GM18861 (cell line): ENCODE results near the gene NGFR.

Source experiments
- ATAC-seq: cut with Tn5 transposase; IDR thresholded peaks from one replicate; pipeline ENCODE4 v1.9.1; 2021; ENCODE audit not compliant: unreplicated experiment

Gene NGFR

DNA sequence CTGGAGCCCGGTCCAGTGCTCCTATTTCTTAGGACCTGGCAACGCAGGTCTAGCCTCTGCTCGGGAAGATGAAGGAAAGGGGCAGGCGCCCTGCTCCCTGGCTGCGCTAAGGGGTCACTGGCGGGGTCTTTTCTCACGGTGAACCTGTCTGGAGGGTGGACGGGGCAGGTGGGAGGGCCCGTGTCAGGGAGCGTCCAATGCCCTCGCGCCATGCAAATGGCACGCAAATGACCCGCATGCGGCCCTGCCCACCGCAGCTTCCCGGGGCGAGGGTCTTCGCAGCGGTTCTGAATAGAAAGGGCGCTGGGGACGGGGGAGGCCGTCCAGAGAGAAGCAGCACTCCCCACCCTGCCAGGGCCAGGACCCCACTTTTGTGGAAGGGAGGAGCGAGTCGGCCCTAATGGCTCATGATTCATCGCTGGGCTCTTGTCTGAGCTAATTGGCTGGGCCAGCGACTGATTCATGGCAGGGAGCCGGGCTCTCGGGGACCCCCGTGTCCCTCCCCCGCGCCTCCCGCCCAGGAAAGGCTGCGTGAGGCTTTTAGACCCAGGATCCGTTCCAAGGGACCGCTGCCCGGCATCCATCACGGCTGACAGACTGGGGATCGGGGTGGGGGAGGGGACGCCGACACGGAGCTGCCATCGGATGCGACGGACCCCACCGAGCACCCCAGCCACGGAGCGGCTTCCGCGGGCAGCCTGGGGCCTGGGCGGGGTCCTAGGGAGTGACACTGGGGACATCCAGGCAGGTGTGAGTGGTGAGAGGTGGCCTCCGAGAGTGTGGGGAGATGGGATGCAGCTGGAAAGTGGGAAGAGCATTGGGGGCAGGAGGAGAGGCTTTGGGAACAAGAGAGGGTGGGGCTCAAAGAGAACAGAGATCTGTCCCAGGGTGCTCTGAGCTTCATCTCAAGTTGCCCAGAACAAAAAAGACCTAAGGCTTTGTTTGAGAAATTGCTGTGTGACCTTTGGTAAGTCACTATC, 25.0 kb upstream of the NGFR start:
- ATAC-seq, result no peak

DNA sequence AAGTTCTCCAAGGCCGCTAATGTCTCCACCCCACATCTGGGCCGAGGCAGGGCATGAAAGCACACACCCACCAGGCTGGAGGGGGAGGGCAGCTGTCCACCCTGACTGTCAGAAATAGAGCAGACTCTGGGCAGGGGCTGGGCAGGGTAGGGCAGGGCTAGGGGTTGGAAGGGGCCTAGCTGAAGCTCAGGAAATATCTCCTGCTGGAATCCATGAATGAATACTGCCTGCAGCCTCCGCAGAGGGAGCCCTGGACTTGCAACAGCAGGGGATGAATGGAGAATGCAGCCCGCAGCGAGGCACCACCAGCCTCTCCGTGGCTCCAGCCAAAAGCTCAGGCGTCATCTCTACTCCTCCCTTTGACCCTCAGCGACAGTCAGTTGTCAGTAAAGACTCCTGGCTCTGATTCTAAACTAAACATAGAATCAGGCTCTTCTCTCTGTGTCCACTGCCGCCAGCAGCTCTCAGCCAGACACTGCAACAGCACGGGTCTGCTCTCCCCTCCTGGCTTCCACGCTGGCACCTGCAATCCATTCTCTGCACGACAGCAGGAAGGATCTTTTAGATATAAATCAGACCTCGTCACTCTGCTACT, 23.9 kb upstream of the NGFR start:
- no peak for ATAC-seq

DNA sequence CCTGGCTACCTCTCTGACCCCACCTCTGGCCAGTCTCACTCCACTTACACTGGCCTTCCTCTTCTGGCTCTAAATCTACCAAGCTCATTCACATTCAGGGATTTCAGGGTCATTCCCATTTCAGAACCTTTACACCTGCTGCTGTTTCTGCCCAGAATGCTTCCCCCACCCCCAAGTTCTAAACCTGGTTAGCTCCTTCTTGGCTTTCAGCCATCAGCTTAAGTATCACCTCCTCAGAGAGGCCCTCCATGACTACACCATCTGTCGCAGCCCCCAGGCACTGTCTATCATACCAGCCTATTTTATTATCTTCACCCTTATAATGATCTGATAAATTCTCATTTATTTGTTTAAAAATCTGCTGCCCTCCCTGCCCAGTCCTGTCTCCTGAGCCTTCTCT, 23.3 kb upstream of the NGFR start:
- no peak for ATAC-seq

DNA sequence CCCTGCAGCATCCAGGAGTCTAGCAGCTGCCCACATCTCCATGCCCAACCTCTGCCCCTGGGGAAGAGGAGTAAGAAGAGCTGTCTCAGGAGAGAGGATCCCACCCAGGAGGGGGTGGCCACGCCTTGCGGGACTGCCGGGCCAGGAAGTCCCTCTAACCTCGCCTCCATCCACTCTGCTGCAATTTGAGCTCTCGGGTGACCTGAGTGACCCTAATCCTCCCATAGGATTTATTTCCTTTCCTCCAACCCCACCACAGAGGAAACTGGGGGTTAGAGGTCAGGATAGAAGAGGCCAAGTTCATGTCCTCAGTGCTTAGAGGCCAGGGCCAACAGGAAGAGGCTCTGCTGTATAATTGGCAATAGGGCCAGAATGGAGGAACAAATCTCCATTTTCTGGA, 22.6 kb upstream of the NGFR start:
- ATAC-seq, result no peak

DNA sequence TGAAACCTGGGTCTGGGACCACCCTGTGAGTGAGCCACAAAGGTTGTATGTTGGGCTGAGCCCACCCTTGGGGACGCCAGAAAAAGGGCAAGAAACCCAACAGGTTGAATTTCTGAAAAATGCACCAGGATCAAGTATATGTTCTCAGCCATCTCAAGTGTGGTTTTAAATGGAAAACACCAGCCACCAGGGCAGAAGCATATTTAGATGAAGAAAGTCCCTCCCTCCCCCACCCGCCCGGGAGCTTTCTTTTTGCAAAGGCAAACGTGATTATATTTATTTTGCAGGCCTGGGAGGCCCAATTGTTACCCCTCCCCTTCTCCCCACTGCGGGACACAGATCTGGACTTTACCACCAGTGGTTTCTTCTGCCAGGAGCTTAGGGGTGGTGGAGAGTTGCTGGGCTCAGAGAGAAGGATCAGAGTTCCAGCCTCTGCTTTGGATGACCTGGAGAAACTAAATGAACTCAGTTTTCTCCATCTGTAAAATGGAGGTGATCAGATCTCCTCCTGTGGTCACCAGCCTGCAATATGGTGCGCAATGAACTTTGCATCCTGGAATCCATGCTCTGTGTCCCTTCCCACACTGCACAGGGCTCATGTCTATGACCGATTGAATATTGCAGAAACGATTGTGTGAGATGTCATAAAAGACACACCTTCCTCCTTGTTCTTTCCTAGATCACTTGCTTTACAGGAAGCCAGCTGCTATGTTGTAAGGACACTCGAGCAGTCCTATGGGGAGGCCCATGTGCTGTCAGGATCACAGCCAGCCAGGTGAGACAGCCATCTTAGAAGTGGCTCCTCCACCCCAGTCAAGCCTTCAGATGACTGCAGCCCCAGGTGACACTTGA, 21.0 kb upstream of the NGFR start:
- no peak for ATAC-seq

DNA sequence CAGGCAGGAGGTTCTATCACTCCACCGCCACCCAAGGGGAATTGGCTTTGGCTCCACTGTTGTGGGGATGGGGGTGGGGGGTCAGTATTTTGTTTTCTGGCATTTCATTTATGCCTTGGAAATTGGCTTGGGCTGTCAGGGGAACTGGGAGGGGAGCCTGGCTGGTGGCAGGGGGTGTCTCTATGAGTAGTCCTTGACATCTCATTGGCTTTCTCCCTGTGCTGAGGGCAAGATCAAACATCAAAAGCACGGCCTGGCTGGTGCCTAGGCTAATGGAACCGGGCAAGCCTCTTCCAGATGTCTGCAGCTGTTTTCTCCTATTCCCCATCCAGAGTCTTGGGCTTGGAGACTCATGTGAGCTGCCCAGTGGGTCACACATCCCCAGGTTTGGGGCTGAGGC, 17.4 kb upstream of the NGFR start:
- ATAC-seq, result no peak

DNA sequence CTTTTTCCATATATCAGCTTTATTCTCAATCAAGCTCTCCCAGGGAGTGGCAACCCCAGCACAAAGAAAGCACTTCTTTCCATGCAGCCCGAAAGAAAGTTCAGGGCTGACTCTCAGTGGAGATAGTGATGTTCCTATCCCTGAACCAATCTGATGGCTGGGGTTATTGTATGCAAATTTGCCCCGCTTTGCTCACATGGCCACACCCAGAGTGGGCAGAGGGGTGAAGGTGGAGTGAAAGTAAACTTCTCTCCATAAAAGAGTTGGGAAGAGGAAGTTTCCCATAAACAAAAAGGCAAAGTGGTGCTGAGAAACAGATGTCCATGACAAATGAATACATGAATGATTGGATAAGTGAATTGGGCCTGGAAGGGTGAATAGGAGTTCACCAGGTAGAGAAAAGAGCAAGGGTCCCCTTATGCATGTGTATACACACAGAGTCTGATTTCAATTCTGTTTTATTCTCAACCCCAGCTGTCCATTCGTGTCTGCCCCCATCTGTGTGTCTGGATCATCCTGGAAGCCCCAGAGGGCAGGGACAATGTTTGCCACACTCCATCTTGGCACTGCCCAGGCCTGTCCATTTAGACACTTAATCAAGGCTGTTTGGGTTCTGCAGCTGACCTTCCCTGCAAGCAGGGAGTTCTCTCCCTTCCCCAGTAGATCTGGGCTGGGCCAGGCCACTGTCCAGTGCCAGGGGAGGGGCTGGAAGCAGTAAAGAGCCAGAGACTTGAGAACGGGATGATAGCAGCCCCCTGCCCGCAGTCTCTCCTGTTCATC, 14.1 kb upstream of the NGFR start:
- ATAC-seq, result no peak

DNA sequence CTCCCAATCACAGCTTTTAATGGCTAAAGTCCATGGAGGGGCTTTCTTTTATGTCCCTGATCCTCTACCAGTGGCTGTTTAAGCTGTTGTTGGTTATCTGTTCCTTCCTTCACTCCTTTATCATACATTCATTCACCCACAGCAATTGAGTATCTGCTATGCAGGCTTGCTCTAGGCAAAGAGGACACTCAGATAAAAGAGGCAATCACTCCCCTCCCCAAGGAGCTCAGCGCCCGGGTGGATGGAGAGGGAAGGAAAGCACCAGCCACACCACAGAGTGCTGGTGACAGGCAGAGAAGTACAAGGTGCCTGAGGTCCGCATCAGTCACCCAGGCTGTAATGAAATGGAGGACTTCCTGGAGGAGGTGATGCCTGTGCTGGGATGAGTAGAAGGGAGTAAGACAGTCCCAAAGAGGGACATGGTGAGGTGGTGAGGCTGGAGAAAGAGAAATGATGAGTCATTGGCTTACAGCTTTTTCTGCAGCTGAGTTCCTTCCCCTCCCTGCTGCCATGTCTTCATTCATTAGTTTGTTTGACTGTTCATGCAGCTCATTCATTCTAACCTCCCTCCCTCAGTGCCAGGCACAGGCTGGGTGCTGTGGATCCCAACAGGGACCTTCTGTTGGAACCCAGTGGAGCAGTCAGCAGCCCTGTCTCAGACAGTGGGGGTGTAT, 12.8 kb upstream of the NGFR start:
- ATAC-seq, result no peak

DNA sequence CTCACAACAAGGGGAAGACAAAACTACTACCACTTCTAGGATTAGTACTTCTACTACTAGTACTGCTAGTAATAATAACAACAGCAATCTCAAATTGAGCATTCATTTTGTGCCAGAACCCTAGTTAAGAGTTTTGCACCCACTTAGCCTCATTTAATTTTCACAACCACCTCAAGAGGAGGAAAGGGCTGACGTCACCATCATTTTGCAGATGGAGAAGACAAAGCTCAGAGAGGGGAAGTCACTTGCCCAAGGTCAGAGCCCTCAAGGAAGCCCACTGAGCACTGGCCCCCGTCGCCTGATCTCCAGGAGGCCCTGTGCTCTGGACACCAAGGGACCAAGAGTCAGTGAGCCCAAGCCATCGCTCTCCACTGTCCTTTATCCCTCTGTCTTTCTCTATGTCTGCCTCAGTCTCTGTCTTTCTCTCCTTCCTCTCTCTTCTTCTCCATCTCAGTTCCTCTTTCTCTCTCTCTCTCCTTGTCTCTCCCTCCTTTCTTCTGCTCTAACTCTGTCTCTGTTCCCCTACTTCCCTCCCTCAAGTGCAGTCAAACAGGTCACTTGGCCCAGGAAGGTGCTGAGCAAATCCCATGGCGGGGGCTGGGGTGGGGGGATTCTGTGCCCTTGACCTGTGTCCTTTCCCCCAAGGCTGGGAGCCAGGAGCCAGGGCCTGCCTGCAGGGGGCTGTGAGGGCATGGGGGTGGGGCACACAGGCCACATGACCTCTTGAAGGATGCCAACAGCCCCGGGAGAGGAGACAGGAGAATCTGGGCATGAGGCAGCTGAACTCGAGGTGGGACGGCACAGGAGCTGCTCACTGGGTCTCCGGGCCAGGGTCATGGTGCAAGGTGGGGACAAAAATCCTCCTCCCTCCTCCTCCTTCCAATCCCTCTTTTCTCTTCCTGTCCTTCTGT, 11.2 kb upstream of the NGFR start:
- ATAC-seq, result no peak

DNA sequence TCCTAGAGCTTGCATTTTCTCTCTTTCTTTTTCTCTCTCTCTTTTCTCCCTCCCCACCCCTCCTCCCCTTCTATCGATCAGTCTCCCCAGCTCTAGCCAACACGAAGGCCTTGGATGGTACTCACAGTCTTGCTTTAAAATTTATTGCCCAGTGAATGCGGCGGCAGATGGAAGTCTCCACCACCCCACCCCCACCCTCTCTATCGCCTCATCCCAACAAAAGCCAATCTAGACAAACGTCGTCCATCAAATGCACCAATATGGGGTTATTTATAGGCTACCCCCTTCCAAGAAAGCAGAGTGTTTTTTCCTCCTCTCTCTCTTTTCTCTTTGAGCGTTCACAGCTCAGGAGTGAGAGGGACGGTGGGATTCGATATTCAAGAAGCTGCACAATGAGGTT, 10.5 kb upstream of the NGFR start:
- ATAC-seq, result no peak

DNA sequence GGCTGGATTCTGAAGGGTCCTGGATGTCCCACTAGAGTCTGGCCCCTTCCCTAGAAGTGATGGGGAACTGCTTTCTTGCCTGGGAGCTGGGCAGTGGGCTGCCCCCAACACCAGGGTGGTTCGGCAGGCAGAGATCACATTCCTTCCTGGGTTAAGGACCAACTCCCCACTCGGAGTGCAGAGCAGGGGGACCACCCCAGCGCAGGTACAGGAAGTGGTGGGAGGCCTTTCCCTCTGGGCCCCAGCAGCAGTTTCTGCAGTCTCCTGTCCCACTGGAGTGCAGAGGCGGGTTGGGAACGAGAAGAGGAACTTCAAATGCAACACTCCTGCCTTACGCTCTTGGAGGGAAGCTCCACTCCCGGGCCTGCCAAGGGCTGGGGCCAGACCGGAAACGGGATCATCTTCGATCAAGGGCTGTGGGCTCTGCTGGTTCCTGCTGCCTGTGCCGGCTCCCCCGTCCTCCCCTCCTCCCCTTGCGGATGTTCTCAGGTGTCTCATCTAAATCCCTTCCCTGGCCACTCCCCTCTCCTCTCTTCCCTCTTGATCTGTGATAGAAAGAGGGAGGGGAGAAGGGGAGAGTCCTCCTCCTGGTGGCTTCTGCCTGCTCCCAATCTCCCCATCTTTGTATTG, 9.0 kb upstream of the NGFR start:
- no peak for ATAC-seq

DNA sequence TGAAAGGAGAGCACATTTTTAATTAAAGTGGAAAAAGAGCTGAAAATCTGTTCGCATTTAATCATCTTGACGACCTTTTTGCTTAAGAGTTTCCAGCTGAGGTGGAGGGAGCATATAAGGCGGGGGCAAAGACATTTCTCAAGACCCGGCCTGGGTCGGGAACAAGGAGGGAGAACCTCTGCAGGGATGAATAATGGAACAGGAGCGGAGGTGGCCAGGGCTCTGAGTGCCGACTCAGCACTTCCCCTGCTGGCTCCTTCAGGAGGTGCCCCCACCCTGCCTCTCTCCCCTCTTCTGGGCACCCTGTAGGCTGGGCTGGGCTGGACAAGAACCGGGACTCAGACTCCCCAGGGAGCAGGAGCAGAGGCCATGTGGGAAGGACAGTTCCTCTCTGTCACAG, 7.9 kb upstream of the NGFR start:
- no peak for ATAC-seq

DNA sequence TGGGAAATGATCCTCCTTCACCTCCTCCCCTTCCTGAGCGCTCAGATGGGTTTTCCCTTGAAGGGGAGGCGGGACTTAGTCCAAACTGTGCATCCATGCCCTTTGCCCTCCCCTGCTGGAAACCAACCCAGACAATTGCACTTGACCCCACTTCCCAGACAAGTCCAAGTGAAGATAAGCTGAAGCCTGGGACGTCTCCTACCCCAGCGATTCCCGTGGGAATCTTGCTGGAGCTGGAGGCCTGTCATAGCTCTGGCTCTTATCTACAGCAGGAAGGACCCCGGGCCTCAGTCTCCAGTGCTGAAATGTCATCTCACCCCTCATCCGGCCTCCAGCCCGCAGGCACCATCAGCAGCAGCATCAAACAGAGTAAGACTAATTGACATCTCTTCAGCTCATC, 6.5 kb upstream of the NGFR start:
- ATAC-seq, result no peak

DNA sequence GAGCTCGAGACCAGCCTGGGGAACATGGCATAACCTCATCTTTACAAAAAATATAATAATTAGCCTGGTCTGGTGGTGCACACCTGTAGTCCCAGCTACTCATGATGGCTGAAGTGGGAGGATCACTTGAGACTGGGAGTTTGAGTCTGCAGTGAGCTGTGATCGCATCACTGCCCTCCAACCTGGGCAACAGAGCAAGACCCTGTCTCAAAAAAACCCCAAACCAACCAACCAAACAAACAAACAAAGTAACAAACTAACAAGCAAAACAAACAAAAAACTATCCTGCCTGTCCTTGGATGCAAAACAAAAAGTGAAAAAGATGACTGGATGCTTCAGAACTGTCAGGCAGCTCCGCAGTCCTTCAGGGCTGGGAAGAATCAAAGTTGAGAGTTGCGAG, 5.7 kb upstream of the NGFR start:
- no peak for ATAC-seq

DNA sequence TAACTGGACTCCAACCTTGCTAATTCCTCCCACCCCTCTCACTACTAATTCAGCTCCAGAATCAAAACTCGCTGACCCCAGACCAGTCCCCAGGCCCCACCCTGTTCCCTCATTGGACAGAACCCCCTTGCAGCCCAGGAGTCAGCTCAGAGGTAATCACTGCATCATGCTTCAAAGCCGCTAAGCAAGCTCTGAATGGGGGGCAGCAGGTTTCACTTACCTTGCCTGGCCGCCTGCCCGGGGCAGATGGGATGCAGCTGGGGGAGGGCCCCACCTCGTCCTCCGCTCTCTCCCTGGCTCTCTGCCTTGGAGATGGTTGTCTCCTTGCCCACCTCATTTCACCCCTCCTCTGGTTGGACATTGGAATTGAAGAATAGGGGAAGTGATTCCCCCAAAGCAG, 4.8 kb upstream of the NGFR start:
- ATAC-seq, result no peak

DNA sequence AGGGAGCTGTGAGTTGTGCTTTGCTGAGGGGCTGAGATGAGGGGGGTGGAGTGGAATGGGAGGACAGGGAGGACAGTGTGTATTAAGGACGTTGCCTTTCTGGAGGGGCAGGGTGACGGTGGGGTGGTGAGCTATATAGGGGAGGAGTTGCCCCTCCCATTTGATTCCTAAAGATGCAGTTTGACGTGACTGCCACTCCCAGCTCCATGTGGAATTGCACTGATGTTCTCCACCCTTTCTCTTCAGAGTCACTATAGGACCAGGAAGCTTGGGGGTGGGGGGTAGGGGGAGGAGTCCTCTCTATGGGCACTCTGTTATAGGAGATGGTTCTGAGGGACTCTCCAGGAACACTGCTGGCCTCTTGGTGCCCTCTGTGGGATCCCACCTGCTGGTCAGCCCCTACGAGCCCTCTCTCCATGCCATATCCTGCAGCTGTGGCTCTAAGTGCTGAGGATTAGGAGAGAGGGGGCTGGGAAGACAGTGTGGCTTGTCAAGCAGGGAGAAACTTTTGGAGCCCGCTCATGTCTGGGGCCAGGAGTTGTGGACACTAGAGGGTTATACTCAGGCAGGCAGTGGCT, 3.8 kb upstream of the NGFR start:
- no peak for ATAC-seq

DNA sequence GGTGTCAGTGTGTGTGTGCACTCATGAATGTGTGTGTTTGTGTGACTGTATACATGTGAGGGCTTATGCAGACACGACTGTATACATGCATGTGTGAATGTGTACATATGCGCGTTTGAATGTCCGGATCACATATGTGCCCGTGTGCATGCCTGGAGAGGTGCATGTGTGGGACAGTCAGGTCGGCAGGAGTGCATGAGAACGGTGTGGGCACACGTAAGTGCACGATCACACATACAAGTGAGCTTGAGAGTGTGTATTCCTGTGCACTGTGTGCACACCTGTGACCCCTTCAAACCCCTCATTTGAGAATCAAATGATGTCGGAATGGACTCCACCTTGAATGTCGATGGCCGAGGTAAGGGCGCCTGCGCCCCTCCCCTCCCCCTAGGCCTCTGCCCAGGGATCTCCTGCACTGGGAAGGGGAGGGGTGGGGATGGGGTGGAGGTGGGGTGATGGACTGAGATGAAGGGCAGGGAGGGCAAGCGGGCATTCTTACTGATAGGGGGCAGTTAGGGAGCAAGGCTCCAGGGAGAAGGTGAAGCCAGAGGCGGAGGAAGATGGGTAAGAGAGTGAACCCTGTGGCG, 601 bp upstream of the NGFR start:
- ATAC-seq, result no peak

DNA sequence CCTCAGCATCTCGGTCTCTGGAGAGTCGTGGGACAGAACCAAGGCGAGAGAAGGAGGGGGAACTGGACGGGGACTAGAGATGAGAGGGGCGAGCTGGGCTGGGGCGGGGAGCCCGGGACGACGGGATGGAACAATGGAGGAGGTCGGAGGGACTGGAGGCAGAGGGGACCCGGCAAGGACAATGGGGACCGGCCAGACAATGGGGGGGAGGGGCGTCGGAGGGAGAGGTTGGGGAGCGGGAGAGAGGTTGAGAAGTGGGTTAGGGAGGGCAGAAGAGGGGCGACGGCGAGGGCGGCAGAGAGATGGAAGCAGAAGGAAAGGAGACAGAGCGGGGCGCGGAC, 719 bp downstream of the NGFR start:
- ATAC-seq, result no peak
